H1 (cell line): Measurements from ENCODE around the gene POLR3H. TPM values are rescaled to one million over a fixed set of nuclear protein-coding genes. Genes with fewer than 3 reads are reported as not detected.

Source experiments
- CREB1 ChIP-seq: IDR thresholded peaks from 2 replicates; pipeline ENCODE4 v1.6.1; 2012; ENCODE audit warnings: inconsistent platforms
- EZH2 ChIP-seq: fragments of 200-600 bp; sonication (generic); IDR thresholded peaks from 2 replicates; pipeline ENCODE4 v1.7.1; 2012; ENCODE audit warnings: low read depth, mild to moderate bottlenecking, moderate library complexity, low read length, inconsistent platforms; ENCODE audit not compliant: severe bottlenecking
- SP1 ChIP-seq: IDR thresholded peaks from 2 replicates; pipeline ENCODE4 v1.6.1; 2011; ENCODE audit warnings: low read depth, low read length
- SUZ12 ChIP-seq: fragments of 200-600 bp; sonication (generic); IDR thresholded peaks from 2 replicates; pipeline ENCODE4 v1.6.1; 2012; ENCODE audit warnings: mild to moderate bottlenecking, inconsistent platforms, low read length, moderate library complexity, mixed read lengths
- ZNF274 ChIP-seq: IDR thresholded peaks from 2 replicates; pipeline ENCODE4 v1.7.0; 2012; ENCODE audit warnings: low read length, borderline replicate concordance; ENCODE audit errors: extremely low read depth
- polyA plus RNA-seq, 7 experiments: library from polyadenylated mRNA; depleted of rRNA in 3 of 7; stranded (reverse) in 5 of 7; unstranded in 2 of 7; fragments of >200 nt in 5 of 7; fragments of 200-250 nt in 2 of 7; gene quantifications; 1 replicate in 5 of 7; 2 replicates in 1 of 7; 4 replicates in 1 of 7; pipeline versions ENCODE4 v1.2.1 to v1.2.3, GENCODE V29; 2011 to 2013; ENCODE audit warnings: missing spikeins in 2 of 7, mixed read lengths in 2 of 7
- total RNA-seq: library from RNA; stranded (reverse); fragmentation: NEBNext Ultra II Directional; extraction: Animal tissue kit (Norgen Biotek cat#: 25700); gene quantifications from 2 replicates; pipeline ENCODE4 v1.2.1, GENCODE V29; 2021

The POLR3H gene
- total and polyA plus RNA-seq, 2 of the 8 experiments (the other 6 are each of a cell fraction or from before 2014, with no cell fraction given), result 29.7 to 39.2 TPM

- TF ChIP-seq SUZ12 (no peak), SP1 (no peak), EZH2 (no peak), ZNF274 (no peak), CREB1 (no peak)
Measured at GRCh38 chr22:41541484-41541883, 2.8 kb downstream of the POLR3H start (continued).
